Esophagus squamous epithelium (tissue), 4 donors: ENCODE measurements around the gene ATP8A2.

Experiments
- POLR2A ChIP-seq, 4 donors: fragments of 450-650 bp; IDR thresholded peaks; one replicate each; pipeline ENCODE4 v1.6.1; 2017; ENCODE audit warnings: antibody characterized with exemption in 4 of 4, mild to moderate bottlenecking in 4 of 4, moderate library complexity in 3 of 4
- TF ChIP-seq, protein P1 (sequence below), 6 experiments: fragments of 450-650 bp in 4 of 6; fragments of 200-600 bp in 2 of 6; sonication (generic) in 2 of 6; IDR thresholded peaks; one replicate each; pipeline ENCODE4 v1.5.1; 2016 to 2019; ENCODE audit warnings: antibody characterized with exemption in 6 of 6, mild to moderate bottlenecking in 4 of 6, moderate library complexity in 4 of 6

DNA sequence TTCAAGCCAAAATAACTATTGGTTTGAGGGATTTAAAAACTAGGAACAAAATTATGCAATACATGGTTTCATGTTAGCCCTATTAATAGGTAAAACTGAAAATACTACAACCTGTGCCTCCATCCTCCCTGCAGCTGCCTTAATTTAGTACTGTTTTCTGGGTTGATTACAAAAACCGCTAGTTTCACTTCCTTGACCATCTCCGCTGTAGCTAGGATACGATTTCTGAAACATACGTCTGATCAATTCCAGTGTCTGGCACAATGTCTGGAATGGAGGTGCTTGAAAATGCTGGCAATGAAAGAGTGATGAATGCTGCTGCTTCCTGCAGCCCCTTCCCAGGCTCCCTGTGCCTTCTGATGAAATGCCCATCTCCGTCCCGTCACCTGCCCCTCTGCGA lies 406.6 kb downstream of the ATP8A2 start:
- no peak for TF ChIP-seq POLR2A (IDR thresholded peaks at IDR 0.05)
- TF ChIP-seq, protein P1, sequence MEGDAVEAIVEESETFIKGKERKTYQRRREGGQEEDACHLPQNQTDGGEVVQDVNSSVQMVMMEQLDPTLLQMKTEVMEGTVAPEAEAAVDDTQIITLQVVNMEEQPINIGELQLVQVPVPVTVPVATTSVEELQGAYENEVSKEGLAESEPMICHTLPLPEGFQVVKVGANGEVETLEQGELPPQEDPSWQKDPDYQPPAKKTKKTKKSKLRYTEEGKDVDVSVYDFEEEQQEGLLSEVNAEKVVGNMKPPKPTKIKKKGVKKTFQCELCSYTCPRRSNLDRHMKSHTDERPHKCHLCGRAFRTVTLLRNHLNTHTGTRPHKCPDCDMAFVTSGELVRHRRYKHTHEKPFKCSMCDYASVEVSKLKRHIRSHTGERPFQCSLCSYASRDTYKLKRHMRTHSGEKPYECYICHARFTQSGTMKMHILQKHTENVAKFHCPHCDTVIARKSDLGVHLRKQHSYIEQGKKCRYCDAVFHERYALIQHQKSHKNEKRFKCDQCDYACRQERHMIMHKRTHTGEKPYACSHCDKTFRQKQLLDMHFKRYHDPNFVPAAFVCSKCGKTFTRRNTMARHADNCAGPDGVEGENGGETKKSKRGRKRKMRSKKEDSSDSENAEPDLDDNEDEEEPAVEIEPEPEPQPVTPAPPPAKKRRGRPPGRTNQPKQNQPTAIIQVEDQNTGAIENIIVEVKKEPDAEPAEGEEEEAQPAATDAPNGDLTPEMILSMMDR (IDR thresholded peaks at IDR 0.05) = no peak
